H9 (cell line): ENCODE data around the gene SLC25A27. TPM values are rescaled to one million over a fixed set of nuclear protein-coding genes. Genes with fewer than 3 reads are reported as not detected.

Experiments
- DNase-seq: peaks from one replicate; pipeline ENCODE4 v3.0.0-alpha.2; 2017
- H2AFZ ChIP-seq: one replicate; pipeline ENCODE4 v1.6.1; 2013; ENCODE audit warnings: mild to moderate bottlenecking, low read length, control low read depth, moderate library complexity
- H2AK5ac ChIP-seq: 2 replicates; pipeline ENCODE4 v1.6.1; 2013; ENCODE audit warnings: low read length, control low read depth, mixed read lengths; ENCODE audit not compliant: insufficient read length
- H2BK120ac ChIP-seq: one replicate; pipeline ENCODE4 v1.6.1; 2013; ENCODE audit warnings: low read depth, mild to moderate bottlenecking, low read length, control low read depth, inconsistent platforms; ENCODE audit not compliant: poor library complexity, severe bottlenecking
- H2BK12ac ChIP-seq: 2 replicates; pipeline ENCODE4 v1.6.1; 2013; ENCODE audit warnings: low read length, control low read depth, mixed read lengths, low read depth; ENCODE audit not compliant: insufficient read length
- H2BK15ac ChIP-seq: 2 replicates; pipeline ENCODE4 v1.6.1; 2013; ENCODE audit warnings: low read depth, low read length, control low read depth
- H2BK20ac ChIP-seq: one replicate; pipeline ENCODE4 v1.6.1; 2013; ENCODE audit warnings: low read depth, mild to moderate bottlenecking, low read length, control low read depth, inconsistent platforms; ENCODE audit not compliant: poor library complexity, severe bottlenecking
- H2BK5ac ChIP-seq: 2 replicates; pipeline ENCODE4 v1.6.1; 2013; ENCODE audit warnings: low read length, control low read depth, mixed read lengths; ENCODE audit not compliant: insufficient read length
- H3K14ac ChIP-seq: 2 replicates; pipeline ENCODE4 v1.6.1; 2013; ENCODE audit warnings: low read length, control low read depth; ENCODE audit not compliant: insufficient read depth
- H3K18ac ChIP-seq: 2 replicates; pipeline ENCODE4 v1.6.1; 2013; ENCODE audit warnings: low read depth, mild to moderate bottlenecking, mixed read lengths, low read length, control low read depth; ENCODE audit not compliant: insufficient read length
- H3K23ac ChIP-seq: 2 replicates; pipeline ENCODE4 v1.6.1; 2013; ENCODE audit warnings: low read length, control low read depth, mixed read lengths, low read depth; ENCODE audit not compliant: insufficient read length
- H3K23me2 ChIP-seq: 2 replicates; pipeline ENCODE4 v1.6.1; 2013; ENCODE audit warnings: low read depth, mild to moderate bottlenecking, mixed read lengths, low read length, control low read depth; ENCODE audit not compliant: insufficient read length, poor library complexity, severe bottlenecking
- H3K27ac ChIP-seq: 2 replicates; pipeline ENCODE4 v1.5.1; 2013; ENCODE audit warnings: low read length, control low read depth, mixed read lengths, low read depth; ENCODE audit not compliant: insufficient read length
- H3K27me3 ChIP-seq: 2 replicates; pipeline ENCODE4 v1.6.1; 2013; ENCODE audit warnings: low read length, control low read depth, inconsistent platforms; ENCODE audit not compliant: insufficient read depth
- H3K4ac ChIP-seq: 2 replicates; pipeline ENCODE4 v1.6.1; 2013; ENCODE audit warnings: low read depth, mild to moderate bottlenecking, control low read depth, inconsistent platforms, low read length, moderate library complexity
- H3K4me1 ChIP-seq: 2 replicates; pipeline ENCODE4 v1.6.1; 2013; ENCODE audit warnings: low read length, control low read depth, inconsistent platforms; ENCODE audit not compliant: insufficient read depth
- H3K4me2 ChIP-seq: 2 replicates; pipeline ENCODE4 v1.6.1; 2013; ENCODE audit warnings: low read length, control low read depth, mixed read lengths; ENCODE audit not compliant: insufficient read length, insufficient read depth
- H3K56ac ChIP-seq: 2 replicates; pipeline ENCODE4 v1.6.1; 2013; ENCODE audit warnings: low read depth, mild to moderate bottlenecking, mixed read lengths, low read length, control low read depth; ENCODE audit not compliant: insufficient read length
- H3K79me1 ChIP-seq: 2 replicates; pipeline ENCODE4 v1.6.1; 2013; ENCODE audit warnings: low read depth, mild to moderate bottlenecking, moderate library complexity, low read length, control low read depth, inconsistent platforms; ENCODE audit not compliant: insufficient read depth, poor library complexity, severe bottlenecking
- H3K79me2 ChIP-seq: 2 replicates; pipeline ENCODE4 v1.6.1; 2013; ENCODE audit warnings: low read length, control low read depth, inconsistent platforms; ENCODE audit not compliant: insufficient read depth
- H3K9ac ChIP-seq: 2 replicates; pipeline ENCODE4 v1.6.1; 2013; ENCODE audit warnings: low read length, control low read depth, mixed read lengths; ENCODE audit not compliant: insufficient read length; ENCODE audit errors: extremely low read depth
- H3K9me3 ChIP-seq: one replicate; pipeline ENCODE4 v1.6.1; 2013; ENCODE audit warnings: low read depth, low read length, inconsistent platforms; ENCODE audit not compliant: control insufficient read depth
- H3T11ph ChIP-seq: one replicate; pipeline ENCODE4 v1.6.1; 2013; ENCODE audit warnings: mild to moderate bottlenecking, low read length, control low read depth, inconsistent platforms
- H4K20me1 ChIP-seq: one replicate; pipeline ENCODE4 v1.6.1; 2013; ENCODE audit not compliant: control insufficient read depth, insufficient read length, insufficient read depth
- H4K5ac ChIP-seq: 2 replicates; pipeline ENCODE4 v1.6.1; 2013; ENCODE audit warnings: low read depth, mild to moderate bottlenecking, mixed read lengths, low read length, control low read depth; ENCODE audit not compliant: insufficient read length
- H4K8ac ChIP-seq: replicated peaks from 2 replicates; pipeline ENCODE4 v1.6.1; 2013; ENCODE audit warnings: low read length, control low read depth, mixed read lengths, low read depth; ENCODE audit not compliant: insufficient read length
- H4K91ac ChIP-seq: 2 replicates; pipeline ENCODE4 v1.6.1; 2013; ENCODE audit warnings: low read depth, mild to moderate bottlenecking, moderate library complexity, mixed read lengths, low read length, control low read depth; ENCODE audit not compliant: insufficient read length
- H3K27ac Mint-ChIP-seq, 3 experiments: 2 replicates in 2 of 3; 3 replicates in 1 of 3; pipeline ENCODE4 v1.8.0; 2020 to 2021; ENCODE audit warnings: mixed read lengths in 3 of 3, mild to moderate bottlenecking in 1 of 3, moderate library complexity in 1 of 3
- H3K27me3 Mint-ChIP-seq: 2 replicates; pipeline ENCODE4 v1.8.0; 2021; ENCODE audit warnings: low read depth, mild to moderate bottlenecking, moderate library complexity, mixed read lengths
- H3K36me3 Mint-ChIP-seq, 3 experiments: 2 replicates in 2 of 3; 3 replicates in 1 of 3; pipeline ENCODE4 v1.8.0; 2020 to 2021; ENCODE audit warnings: low read depth in 3 of 3, mixed read lengths in 3 of 3; ENCODE audit not compliant: insufficient read depth in 1 of 3
- H3K4me1 Mint-ChIP-seq, 2 experiments: 2 replicates each; pipeline ENCODE4 v1.8.0; 2020; ENCODE audit warnings: mixed read lengths in 2 of 2
- H3K4me3 Mint-ChIP-seq, 2 experiments: 2 replicates in 1 of 2; 3 replicates in 1 of 2; pipeline ENCODE4 v1.8.0; 2020 to 2021; ENCODE audit warnings: mild to moderate bottlenecking in 2 of 2, mixed read lengths in 2 of 2, moderate library complexity in 1 of 2
- H3K9me3 Mint-ChIP-seq, 2 experiments: 2 replicates in 1 of 2; 3 replicates in 1 of 2; pipeline ENCODE4 v1.8.0; 2020; ENCODE audit warnings: mild to moderate bottlenecking in 2 of 2, mixed read lengths in 2 of 2, moderate library complexity in 1 of 2
- WGBS: extraction: QIAGEN DNeasy Blood & Tissue Kit; methylation state at CpG from one replicate; pipeline ENCODE4 v1.1.7; 2013; ENCODE audit warnings: missing lambda C conversion rate, low lambda C conversion rate, mixed read lengths; ENCODE audit not compliant: insufficient read length; ENCODE audit errors: extremely low coverage; 5-methylcytosine and 5-hydroxymethylcytosine counted together
- long read RNA-seq: library from polyadenylated mRNA; unstranded; transcript quantifications from one replicate; pipeline ENCODE4 v2.0.0, GENCODE V29; 2020
- total RNA-seq: library from RNA; stranded (reverse); gene quantifications from 2 replicates; pipeline ENCODE4 v1.2.1, GENCODE V29; 2021
- TF ChIP-seq, protein P1 (sequence below): fragments of 200-600 bp; sonication (generic); conservative IDR thresholded peaks from 3 replicates; pipeline ENCODE4 v1.8.0; 2021; ENCODE audit warnings: antibody characterized with exemption, mild to moderate bottlenecking

Gene SLC25A27, protein sequence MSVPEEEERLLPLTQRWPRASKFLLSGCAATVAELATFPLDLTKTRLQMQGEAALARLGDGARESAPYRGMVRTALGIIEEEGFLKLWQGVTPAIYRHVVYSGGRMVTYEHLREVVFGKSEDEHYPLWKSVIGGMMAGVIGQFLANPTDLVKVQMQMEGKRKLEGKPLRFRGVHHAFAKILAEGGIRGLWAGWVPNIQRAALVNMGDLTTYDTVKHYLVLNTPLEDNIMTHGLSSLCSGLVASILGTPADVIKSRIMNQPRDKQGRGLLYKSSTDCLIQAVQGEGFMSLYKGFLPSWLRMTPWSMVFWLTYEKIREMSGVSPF
- total RNA-seq, result 3.8 and 5.1 TPM in 2 replicates
- long read RNA-seq, partial matches to known transcripts, result 0 of 7 reads
- long read RNA-seq, other reads (novel, unspliced or antisense), result 6 of 7 reads

DNA sequence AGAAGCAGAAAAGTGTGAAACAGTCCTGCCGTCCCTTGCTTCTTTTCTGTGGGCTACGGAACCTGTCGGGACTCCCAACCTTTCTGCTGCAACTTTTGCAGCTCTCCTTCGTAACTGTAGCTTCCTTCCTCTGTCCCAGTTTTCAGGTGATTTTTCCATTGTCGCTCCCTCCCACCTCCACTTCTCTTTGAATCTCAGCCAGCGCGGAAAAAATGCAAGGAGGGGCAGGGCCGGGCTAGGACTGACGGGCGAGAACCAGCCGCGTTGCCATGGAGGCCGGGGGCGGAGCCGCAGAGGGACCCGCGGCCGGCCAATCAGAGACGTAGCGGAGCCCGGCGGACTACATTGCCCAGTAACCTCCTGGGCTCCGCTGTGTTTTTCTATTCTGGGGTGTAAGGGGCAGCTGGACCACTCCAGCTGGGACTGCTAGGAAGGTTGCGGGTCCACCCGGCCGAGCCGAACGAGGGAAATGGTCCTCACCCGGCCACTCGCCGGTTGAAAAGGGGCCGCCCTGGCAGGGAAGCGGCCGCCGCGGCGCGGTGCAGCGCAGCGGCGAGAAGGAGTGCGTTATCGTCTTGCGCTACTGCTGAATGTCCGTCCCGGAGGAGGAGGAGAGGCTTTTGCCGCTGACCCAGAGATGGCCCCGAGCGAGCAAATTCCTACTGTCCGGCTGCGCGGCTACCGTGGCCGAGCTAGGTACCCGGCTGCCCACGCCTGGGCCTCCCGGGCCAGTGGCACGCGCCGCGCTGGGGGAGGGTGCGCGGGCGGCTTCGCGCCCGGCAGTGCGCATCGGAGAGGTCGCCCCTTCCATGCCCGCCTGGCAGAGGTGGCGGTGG, at the start of gene SLC25A27, which contains the start of gene CYP39A1:
Gene SLC25A27 (plus strand): TSS at position 373 of the 836 bp plus-strand sequence. CDS start 218 bp downstream, at position 591.
Gene CYP39A1 (minus strand): TSS at position 216 of the 836 bp plus-strand sequence. CDS start 236 bp downstream, outside the sequence.
- Histone ChIP-seq H4K20me1 (no peaks in the 10 kb centered on the region), H3K14ac (peak within 1 kb of the TSS; percentile 11; the same call in 1 of the 2 replicates), H3K23me2 (no peaks in the 10 kb centered on the region), H3K56ac (no peak within 1 kb of the TSS), H2BK5ac (no peak within 1 kb of the TSS), H2BK120ac (no peak within 1 kb of the TSS), H2BK12ac (no peak within 1 kb of the TSS), H3K18ac (no peak within 1 kb of the TSS), H4K5ac (no peak within 1 kb of the TSS), H4K91ac (no peak within 1 kb of the TSS), H2BK15ac (no peak within 1 kb of the TSS), H3K4me2 (peak within 1 kb of the TSS; percentile 53), H3K27ac (no peak within 1 kb of the TSS), H3T11ph (no peak within 1 kb of the TSS), H3K27me3 (no peaks in the 10 kb centered on the region; the same call in 1 of the 2 replicates), H3K4me1 (no peaks in the 10 kb centered on the region), H3K9me3 (no peaks in the 10 kb centered on the region), H3K79me2 (no peaks in the 10 kb centered on the region), H4K8ac (no peak within 1 kb of the TSS), H3K4ac (no peak within 1 kb of the TSS), H3K79me1 (no peaks in the 10 kb centered on the region), H3K9ac (peak within 1 kb of the TSS; percentile 70), H2AK5ac (no peak within 1 kb of the TSS), H3K23ac (no peak within 1 kb of the TSS), H2BK20ac (no peak within 1 kb of the TSS), H2AFZ (peak within 1 kb of the TSS; percentile 75)
- H3K4me3 Mint-ChIP-seq, result peak within 1 kb of the TSS; percentile 82 to 89
- H3K27ac Mint-ChIP-seq, result peak within 1 kb of the TSS; percentile 37 to 59 (median 45); a peak in 5 of 7 replicates
- peaks cover 12 to 24% of the 10 kb centered on the region in 2 experiments for H3K4me1 Mint-ChIP-seq
- TF ChIP-seq, protein P1, sequence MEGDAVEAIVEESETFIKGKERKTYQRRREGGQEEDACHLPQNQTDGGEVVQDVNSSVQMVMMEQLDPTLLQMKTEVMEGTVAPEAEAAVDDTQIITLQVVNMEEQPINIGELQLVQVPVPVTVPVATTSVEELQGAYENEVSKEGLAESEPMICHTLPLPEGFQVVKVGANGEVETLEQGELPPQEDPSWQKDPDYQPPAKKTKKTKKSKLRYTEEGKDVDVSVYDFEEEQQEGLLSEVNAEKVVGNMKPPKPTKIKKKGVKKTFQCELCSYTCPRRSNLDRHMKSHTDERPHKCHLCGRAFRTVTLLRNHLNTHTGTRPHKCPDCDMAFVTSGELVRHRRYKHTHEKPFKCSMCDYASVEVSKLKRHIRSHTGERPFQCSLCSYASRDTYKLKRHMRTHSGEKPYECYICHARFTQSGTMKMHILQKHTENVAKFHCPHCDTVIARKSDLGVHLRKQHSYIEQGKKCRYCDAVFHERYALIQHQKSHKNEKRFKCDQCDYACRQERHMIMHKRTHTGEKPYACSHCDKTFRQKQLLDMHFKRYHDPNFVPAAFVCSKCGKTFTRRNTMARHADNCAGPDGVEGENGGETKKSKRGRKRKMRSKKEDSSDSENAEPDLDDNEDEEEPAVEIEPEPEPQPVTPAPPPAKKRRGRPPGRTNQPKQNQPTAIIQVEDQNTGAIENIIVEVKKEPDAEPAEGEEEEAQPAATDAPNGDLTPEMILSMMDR, result no peak
- peak; percentile 96 for DNase-seq
- H3K27me3 Mint-ChIP-seq, result peaks cover 20% of the 10 kb centered on the region
- no peaks in the 10 kb centered on the region for H3K9me3 Mint-ChIP-seq
- no CpG with 5 or more reads among the region's 72 CpGs for WGBS
- no peaks in the 10 kb centered on the region; a peak in 1 of 7 replicates for H3K36me3 Mint-ChIP-seq
